NCI-H1436 treated with DMSO at 0.1 percent for 48 hours (cell line): Measurements from ENCODE around the gene GFY.

Experiments used
- DNase-seq: peaks from one replicate; lab custom pipeline; 2025; lab: John Stamatoyannopoulos, UW

The GFY gene

GRCh38 chr19:49425178-49425577 is at the start of gene GFY:
Gene GFY, plus strand, starts transcription at chr19:49425388. Its CDS starts 1,043 bp downstream, at chr19:49426431.
- no peak for DNase-seq

GRCh38 chr19:49378512-49378911 is 46.7 kb upstream of the GFY start:
- no peak for DNase-seq

- no peak for DNase-seq
Observed at GRCh38 chr19:49380391-49380790, 44.8 kb upstream of the GFY start.

- no peak for DNase-seq
Observed at GRCh38 chr19:49382639-49383038, 42.5 kb upstream of the GFY start.

GRCh38 chr19:49383599-49383998 is 41.6 kb upstream of the GFY start:
- DNase-seq, result no peak

GRCh38 chr19:49387936-49388372 is 37.2 kb upstream of the GFY start, which contains the start of gene KASH5:
Gene KASH5, plus strand, starts transcription at chr19:49388249. Its CDS starts 2,635 bp downstream, at chr19:49390884.
- no peak for DNase-seq

- DNase-seq, result no peak
Observed at GRCh38 chr19:49389406-49389805, 35.8 kb upstream of the GFY start.

GRCh38 chr19:49390131-49390928 is 34.9 kb upstream of the GFY start:
- DNase-seq, result no peak

- DNase-seq, result no peak
Observed at GRCh38 chr19:49390929-49391359, 34.2 kb upstream of the GFY start.

- DNase-seq, result no peak
Observed at GRCh38 chr19:49391581-49392399, 33.4 kb upstream of the GFY start.

- no peak for DNase-seq
Observed at GRCh38 chr19:49393881-49394280, 31.3 kb upstream of the GFY start.

GRCh38 chr19:49395581-49396407 is 29.4 kb upstream of the GFY start:
- no peak for DNase-seq

GRCh38 chr19:49396738-49397505 is 28.3 kb upstream of the GFY start:
- no peak for DNase-seq

GRCh38 chr19:49398001-49398615 is 27.1 kb upstream of the GFY start:
- no peak for DNase-seq

- no peak for DNase-seq
Observed at GRCh38 chr19:49398931-49399330, 26.3 kb upstream of the GFY start.

- no peak for DNase-seq
Observed at GRCh38 chr19:49400029-49400428, 25.2 kb upstream of the GFY start.

GRCh38 chr19:49403404-49404187 is 21.6 kb upstream of the GFY start:
- peak; percentile 86 for DNase-seq

- DNase-seq, result no peak
Observed at GRCh38 chr19:49407079-49407478, 18.1 kb upstream of the GFY start.

- no peak for DNase-seq
Observed at GRCh38 chr19:49407482-49408015, 17.6 kb upstream of the GFY start.
